Myocyte (in vitro differentiated cells): ENCODE measurements around the gene ZC3H13. TPM values are rescaled to one million over a fixed set of nuclear protein-coding genes. Genes with fewer than 3 reads are reported as not detected.
A peak's percentile ranks its signal among the peaks of the same experiment; 100 is the strongest.

Source experiments
- DNase-seq: peaks from one replicate; pipeline ENCODE4 v3.0.0-alpha.2; 2012; ENCODE audit warnings: low read depth
- polyA plus RNA-seq: library from polyadenylated mRNA; unstranded; fragments of >200 nt; gene quantifications from one replicate; pipeline ENCODE4 v1.2.1, GENCODE V29; 2012; ENCODE audit warnings: missing spikeins
- total RNA-seq: library from RNA; depleted of rRNA; stranded (reverse); fragments of >200 nt; gene quantifications from 2 replicates; pipeline ENCODE4 v1.2.3, GENCODE V29; 2014

Gene ZC3H13, protein sequence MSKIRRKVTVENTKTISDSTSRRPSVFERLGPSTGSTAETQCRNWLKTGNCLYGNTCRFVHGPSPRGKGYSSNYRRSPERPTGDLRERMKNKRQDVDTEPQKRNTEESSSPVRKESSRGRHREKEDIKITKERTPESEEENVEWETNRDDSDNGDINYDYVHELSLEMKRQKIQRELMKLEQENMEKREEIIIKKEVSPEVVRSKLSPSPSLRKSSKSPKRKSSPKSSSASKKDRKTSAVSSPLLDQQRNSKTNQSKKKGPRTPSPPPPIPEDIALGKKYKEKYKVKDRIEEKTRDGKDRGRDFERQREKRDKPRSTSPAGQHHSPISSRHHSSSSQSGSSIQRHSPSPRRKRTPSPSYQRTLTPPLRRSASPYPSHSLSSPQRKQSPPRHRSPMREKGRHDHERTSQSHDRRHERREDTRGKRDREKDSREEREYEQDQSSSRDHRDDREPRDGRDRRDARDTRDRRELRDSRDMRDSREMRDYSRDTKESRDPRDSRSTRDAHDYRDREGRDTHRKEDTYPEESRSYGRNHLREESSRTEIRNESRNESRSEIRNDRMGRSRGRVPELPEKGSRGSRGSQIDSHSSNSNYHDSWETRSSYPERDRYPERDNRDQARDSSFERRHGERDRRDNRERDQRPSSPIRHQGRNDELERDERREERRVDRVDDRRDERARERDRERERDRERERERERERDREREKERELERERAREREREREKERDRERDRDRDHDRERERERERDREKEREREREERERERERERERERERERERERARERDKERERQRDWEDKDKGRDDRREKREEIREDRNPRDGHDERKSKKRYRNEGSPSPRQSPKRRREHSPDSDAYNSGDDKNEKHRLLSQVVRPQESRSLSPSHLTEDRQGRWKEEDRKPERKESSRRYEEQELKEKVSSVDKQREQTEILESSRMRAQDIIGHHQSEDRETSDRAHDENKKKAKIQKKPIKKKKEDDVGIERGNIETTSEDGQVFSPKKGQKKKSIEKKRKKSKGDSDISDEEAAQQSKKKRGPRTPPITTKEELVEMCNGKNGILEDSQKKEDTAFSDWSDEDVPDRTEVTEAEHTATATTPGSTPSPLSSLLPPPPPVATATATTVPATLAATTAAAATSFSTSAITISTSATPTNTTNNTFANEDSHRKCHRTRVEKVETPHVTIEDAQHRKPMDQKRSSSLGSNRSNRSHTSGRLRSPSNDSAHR (N-terminal part only)
- 13.1 and 15.2 TPM in 2 replicates for total RNA-seq
- 12.9 TPM for polyA plus RNA-seq

DNA sequence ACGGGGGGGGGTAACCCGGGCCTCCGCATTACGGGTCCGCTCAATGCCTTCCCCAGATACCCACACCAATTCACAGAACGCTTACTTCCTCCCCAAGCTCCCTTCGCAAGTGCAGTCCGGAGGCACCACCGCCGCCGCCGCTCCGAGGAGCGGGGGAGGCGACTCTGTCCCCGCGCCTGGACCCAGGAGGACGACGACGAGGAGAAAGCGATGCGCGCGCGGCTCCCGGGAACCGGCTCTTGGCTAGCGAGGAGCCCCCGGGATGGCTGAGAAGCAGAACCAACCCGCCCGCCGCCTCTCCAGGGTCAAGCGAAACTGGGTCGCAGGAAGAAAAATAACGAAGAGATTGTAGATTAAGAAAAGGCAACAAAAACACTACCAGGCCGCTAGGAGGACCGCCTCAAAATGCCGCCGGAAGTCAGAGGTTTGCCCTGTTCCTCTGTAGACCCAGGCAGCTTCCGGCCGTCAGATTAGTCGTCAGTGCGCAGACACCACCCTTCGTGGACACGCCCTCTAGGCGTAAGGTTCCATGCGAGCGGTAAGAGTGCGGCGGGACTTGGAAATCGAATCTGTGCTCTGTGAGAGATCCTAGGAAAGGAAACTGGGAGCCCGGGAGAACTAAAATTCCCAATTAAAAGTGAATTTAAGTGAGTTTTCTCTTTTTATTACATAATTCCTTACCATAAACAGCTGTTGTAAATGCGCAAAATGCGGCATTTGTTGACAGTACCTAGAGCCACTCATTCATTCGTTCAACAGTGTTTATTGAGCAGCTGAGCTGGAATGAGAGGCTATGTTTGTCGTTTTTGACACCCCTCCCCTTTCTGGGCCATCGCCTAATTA lies at the start of gene ZC3H13:
ZC3H13 (minus strand) TSS at position 428 of the 843 bp plus-strand sequence. CDS start 7,239 bp downstream, outside the sequence.
- DNase-seq = peak; percentile 97

DNA sequence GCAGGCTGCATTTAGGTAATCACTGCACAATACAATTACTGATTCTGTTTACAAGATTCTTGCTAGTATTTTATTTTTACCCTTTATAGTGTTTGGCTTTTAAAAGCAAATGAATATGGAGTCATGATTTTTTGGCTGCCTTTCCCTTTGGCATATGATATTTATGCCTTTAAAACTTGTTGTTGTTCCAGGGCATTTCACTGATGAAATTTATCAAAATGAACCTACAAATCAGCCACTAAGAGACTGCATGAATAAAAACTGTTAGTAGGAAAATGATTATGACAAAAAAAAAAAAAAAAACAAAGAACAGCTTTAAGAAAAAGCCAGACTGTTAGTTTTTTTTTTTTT lies 49.7 kb upstream of the ZC3H13 start:
- DNase-seq = no peak

DNA sequence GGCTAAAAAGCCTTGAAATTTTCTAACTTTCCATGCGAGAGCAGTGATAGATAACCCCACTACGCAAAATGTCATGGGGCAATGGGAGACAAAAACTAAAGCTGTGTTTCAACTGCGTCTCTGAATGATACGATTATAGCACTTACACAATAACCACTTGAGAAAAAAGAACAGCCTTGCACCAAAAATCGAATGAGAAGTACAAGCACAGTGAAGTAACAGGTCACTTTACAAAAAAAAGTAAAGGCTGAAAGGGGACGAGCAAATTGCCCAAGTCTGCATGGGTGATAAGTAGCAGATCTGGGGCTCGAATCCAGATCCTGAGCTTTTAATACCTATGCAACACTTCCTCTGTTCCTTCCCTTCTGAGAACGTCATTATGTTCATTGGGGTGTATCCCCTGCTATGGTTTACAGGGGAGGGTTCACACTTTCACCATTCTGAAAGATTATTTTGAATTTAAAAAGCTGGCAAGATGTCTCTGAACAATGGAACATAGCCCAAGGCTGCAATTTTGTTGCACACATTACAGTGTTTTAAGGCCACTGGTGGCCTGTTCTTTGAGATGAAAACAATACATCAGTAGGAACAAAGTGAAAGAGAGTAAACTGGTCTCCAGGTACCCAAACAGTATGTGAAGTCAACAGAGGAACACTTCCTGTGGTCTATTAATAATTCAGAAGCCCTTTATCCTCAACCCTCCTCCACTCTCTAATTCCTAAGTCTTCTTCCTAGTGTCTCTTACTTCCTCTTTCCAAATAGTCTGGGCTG lies 49.1 kb upstream of the ZC3H13 start:
- DNase-seq = no peak

DNA sequence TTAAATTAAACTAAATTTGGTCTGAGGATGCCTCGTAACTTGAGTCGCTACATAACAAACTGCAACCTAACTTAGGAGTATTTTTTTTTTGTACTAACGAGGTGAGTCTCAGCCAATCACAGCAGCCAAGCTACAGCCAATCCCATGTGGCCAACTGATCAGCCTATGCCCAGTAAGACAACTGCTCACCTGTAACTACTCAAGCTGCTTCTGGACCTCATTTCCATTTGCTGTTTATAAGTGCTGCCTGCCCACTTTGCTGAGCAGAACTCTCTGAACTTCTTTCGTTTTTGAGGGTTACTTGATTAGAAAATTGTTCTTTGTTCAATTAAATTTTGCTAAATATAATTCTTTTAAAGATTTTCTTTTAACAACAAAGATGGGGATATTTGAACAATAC lies 48.5 kb upstream of the ZC3H13 start:
- no peak for DNase-seq

DNA sequence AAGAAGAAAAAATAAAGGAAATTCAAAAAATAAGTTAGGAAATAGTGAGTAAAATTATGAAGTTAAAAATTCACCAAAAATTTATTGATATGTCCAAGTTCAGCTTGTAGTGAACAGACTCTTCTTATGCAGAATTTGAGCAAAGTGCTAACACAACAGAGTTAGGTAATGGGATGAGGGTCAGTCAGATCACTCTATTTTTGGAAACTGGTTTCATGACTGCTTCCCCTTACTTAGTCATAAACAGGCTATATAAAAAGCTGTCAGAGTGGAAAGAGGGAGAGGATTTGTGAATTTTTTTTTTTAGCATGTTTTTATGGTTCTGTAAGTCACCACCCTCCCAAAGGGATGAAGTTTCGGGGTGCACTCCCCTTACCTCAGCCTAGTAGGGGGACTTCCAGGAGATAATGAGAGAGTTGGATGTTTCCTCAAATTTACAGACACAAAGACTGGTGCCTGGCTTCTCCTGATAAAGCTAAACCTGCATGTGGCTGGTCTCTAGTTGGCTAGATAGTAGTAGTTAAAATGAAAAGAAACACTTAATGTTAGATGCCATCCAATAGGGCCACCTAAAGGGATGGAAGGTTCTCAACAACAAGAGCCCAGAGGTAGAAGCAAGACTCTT lies 47.8 kb upstream of the ZC3H13 start:
- peak; percentile 39 for DNase-seq

DNA sequence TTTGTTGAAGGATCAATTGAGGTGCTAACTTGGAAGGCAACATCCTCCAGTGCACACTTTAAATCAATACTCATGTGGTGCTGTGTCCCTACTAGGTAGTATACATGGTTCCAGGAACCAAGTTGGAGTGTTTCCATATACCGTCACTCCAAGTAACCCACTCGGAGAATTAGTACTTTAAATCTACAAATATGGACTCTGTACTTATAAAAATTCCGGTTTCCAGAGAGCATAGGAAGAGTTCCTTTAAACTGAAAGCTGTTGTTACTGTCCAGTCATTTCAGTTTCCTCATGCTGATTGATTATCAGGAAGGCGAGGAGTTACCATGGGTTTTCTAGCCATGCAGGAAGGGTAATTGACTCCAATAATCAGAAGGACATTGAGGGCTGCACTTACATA lies 45.1 kb upstream of the ZC3H13 start:
- no peak for DNase-seq

DNA sequence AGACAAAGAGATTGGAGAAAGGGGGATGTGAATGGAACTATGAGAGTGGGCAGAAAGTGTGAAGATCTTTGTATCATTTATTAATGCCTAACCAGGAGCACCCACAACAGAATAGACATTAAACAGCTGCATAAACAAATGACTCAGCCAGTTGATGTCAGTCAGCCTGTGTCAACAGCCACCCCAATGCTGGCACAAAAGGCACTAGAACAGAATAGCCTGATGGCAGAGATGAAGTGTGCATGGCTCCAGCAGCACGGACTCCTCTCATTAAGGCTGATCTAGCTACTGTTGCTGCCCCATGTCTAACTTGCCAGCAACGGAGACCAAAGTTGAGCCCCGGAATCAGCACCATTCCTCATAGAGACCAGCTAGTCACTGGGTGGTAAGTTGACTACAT lies 44.5 kb upstream of the ZC3H13 start:
- peak; percentile 53 for DNase-seq

DNA sequence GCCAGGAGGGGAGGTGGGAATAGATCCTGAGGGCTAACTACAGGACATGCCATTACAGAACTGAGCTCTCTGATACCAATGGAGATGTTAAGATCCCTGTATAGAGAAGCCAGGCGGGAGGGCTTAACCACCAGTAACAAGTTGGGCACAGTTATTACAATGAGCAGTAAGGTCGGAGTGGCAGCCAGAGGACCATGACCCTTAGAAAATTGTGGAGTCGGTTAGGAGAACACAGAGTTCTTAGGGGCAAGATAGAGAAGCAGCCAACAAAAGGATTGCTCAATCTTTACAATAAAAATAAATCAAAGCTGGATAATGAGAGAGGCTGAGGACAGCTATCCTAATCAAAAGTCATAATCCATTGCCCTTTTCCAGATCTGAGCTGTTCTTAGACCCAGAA lies 41.9 kb upstream of the ZC3H13 start:
- DNase-seq = no peak

DNA sequence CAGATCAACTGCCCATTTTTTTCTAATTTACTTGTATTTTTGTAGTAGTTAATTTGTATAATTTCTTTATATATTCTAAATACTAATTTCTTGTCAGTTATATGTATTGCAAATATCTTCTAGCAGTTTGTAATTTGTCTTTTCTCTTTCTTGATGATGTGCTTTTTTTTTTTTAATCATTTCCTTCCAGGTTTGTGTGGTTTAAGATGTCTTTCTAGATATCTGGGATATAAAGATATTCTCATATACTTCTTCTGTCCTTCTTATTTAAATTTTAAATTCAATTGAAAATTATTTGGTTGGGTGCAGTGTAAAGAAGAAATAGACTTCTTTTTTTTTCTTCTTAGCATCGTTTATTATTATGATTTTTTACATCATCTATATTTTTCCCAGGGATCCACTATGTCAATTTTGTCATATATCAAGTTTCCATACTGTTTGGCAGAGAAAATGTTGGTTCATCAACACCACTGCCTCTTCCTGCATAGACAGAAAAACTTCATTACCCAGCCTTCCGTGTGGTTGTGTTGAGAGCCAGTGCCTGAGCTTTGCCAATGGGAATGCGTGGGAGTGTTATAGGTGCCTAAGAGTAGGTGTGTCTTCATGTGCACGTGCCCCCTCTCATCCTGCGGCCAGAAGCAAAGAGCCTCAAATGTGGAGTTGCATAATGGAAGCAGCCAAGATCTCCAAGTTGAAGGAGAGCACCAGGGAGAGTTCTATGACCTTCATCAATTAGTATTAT lies 36.4 kb upstream of the ZC3H13 start:
- no peak for DNase-seq

DNA sequence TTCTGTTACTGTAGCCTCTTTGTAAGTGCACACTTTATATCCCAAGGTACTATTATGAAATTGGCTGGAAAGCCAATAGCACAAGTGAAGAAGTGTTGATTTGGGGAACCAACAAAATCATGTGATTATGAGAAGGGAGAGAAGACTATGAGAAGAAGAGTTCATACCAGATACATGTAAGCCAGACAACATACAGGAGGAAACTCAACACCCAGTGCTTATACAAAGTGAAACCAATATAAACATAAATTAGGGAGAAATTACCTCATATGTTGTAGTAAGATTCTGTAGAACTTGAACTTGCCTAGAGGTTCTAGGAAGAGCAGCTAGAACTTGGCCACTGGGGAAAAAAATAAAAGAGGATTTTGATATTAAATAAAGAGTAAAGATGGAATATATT lies 34.9 kb upstream of the ZC3H13 start:
- DNase-seq = no peak

DNA sequence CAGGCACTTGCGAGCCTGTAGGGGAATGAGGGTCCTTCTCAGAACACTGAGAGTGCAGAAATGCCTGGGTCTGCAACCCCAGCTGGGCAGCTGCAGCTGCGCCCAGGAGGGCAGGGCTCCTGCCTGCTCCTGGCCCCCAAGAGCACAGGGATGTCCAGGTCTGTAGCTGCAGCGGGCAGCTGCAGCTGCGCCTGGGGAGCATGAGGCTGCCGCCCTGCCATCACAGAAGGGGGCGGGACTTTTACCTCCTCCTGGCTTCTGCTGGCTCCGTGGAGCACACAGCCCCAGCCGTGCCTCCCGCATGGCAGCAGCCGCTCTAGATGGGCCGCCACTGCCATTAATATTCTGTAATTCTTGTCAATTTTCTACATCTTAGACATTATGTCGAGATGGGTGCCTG lies 34.4 kb upstream of the ZC3H13 start:
- no peak for DNase-seq

DNA sequence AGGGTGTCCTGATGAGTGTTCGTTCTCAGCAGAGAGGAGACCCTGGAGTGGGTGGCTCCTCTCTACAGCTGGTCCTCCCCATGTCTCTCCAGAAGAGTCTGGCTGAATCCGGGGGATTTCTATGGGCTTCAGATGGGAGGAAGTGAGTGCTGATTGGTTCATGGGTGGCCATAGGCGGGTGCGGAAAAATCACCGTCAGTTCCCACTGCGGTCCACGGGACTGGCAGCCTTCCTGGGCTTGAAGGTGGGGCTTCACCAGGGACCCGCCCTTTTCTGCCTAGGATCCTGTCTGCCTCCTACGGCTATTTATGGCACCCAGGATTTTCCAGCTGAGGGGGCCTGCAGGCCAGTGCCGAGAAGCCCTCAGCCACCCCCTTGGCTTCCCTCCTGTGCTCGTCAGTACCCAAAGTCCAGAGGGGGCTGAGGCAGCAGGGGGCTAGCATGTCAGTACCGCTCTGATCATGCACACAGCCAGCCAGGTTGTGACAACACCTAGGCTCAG lies 33.9 kb upstream of the ZC3H13 start:
- DNase-seq = no peak

DNA sequence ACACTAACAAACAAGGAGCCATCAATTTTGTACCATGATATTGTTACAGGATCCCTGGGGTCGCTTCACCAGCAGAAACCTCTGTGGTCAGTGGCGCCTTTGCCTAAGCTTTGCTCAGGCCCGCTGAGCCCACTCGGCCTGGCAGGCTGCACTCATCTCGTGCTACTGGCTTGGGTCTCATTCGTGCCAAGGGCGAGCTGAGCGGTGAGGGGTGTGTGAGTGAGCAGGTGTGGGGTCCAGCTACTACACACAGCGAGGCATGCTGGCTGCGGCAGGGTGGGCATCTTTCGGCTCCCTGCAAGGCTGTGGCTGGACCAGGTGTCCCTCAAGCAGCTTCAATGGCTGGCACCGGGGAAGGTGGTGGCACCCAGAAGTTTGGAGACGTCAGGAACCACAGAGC lies 33.2 kb upstream of the ZC3H13 start:
- no peak for DNase-seq

DNA sequence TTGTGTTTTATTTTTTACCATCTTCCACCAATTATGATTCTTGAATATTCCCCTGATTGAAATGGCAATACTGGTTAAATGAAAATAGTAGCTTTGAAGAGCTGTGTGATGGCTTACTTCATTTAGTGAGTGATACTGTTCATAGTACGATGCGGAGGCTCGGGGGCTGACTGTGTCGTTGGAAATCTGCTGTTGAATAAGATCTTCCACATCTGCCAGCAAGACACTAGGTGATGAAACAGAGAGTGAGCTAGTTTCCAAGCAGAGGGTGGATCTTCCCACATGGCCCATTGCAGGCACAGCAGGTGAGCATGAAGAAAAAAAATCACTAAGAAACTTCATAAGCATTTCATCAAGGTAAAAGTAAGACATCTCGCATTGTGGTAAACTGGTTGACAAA lies 29.8 kb upstream of the ZC3H13 start:
- DNase-seq = no peak

DNA sequence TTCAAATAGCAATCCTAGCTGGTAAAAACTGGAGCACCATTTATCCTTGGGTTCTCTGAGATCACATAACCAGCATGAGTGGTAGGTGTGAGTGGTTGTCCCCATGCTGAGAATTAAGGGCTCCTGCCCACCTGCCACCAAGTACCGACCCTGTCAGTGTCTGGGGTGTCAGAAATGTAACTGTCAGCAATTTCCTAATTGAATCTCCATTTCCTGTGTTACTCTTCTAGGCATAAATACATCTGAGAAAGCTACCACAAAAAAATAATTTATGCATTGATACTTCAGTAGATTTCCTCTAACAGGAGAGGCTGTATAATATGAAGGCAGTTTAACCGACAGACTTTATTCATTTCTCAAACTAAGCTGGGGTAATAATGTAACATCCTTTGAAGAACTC lies 27.2 kb upstream of the ZC3H13 start:
- no peak for DNase-seq

DNA sequence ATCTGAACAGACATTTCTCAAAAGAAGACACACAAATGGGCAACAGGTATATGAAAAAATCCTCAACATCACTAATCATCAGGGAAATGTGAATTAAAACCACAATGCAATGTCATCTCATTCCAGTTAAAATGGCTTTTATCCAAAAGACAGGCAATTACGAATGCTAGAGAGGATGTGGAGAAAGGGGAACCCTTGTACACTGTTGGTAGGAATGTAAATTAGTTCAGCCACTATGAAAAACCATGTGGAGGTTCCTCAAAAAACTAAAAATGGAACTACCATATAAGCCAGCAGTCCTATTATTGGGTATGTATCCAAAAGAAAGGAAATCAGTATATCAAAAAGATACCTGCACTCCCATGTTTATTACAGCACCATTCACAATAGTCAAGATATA lies 24.7 kb upstream of the ZC3H13 start:
- no peak for DNase-seq

DNA sequence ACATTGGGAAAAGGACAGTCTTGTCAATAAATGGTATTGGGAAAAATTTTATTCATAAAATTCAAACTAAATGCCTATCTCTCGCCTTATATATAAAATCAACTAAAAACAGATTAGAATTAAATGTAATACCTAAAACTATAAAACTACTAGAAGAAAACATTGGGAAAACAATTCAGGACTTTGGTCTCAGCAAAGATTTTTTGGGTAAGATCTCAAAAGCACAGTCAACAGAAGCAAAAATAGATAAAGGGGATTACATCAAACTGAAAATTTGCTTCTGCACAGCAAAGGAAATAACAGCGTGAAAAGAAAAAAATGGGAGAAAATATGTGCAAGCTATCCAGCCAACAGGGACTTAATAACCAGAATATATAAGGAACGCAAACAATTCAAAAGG lies 24.3 kb upstream of the ZC3H13 start:
- no peak for DNase-seq

DNA sequence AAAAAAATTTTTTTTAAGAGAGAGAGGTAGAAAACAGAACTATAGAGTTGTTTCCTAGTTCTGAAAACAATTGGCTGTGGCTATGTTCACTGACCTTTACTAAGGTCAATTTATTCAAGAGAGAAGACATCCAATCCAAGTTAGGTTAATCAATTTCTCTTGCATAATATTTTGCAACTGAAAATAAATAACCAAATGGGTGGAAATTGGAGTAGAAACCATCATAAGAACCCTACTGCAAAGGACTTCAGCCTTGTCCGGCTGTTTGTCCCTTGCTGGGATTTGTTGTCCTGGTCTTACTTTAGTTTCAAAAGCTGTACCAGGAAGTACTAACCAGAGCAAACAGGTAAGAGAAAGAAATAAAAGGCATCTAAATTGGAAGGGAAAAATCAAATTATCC lies 23.3 kb upstream of the ZC3H13 start:
- DNase-seq = no peak
